Stimulated activated CD8-positive, alpha-beta memory T cell treated with anti-CD3 and anti-CD28 coated beads, Interleukin-15, amount 100 ng/mL, for 24 hours (primary cell): ENCODE results near the gene SESN1.

Source experiments
- DNase-seq: peaks from one replicate; pipeline ENCODE4 v3.0.0-alpha.2; 2020; ENCODE audit warnings: low read depth

SESN1 gene

GRCh38 chr6:108937170-108937569 lies 157.5 kb downstream of the SESN1 start:
- no peak for DNase-seq
